ENCODE results near the gene DDA1. TPM values are rescaled to one million over a fixed set of nuclear protein-coding genes. Genes with fewer than 3 reads are reported as not detected.

Gene DDA1
- total and polyA plus RNA-seq, 2 of the 13 experiments (the other 11 are each of a cell fraction or from before 2014, with no cell fraction given): 24.5 to 26.0 TPM

DNA sequence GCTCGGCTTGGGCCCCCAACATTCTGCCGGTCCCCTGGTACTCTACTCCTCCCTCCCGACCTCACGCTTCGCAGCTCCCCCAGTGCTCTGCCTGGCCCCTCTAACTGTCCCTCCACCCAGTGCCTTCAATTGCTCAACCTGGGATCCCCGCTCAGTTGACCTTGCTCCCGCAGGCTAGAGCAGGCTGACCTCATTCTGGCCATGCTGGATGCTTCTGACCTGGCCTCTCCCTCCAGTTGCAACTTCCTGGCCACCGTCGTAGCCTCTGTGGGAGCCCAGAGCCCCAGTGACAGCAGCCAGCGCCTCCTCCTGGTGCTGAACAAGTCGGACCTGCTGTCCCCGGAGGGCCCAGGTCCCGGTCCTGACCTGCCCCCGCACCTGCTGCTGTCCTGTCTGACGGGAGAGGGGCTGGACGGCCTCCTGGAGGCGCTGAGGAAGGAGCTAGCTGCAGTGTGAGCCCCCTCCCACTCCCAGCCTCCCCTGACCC lies 31.6 kb downstream of the DDA1 start (continued):
- TF ChIP-seq MAZ (IDR thresholded peaks at IDR 0.05; ENCODE audit: borderline replicate concordance, low read depth, low read length) (peak; percentile 30; the same call in 1 of the 2 replicates), MAZ (CRISPR knock-in tag; IDR thresholded peaks at IDR 0.05; ENCODE audit: low read depth) (peak; percentile 88), MAFF (IDR thresholded peaks at IDR 0.05; ENCODE audit: low read depth, low read length) (no peak), SP4 (CRISPR knock-in tag; IDR thresholded peaks at IDR 0.05) (peak; percentile 18; the same call in 1 of the 2 replicates), ZFP37 (CRISPR knock-in tag; IDR thresholded peaks at IDR 0.05; ENCODE audit: borderline replicate concordance) (peak; percentile 81; the same call in 1 of the 2 replicates), ZNF879 (CRISPR knock-in tag; IDR thresholded peaks at IDR 0.05) (no peak), ZNF614 (CRISPR knock-in tag; IDR thresholded peaks at IDR 0.05; ENCODE audit: borderline replicate concordance) (peak; percentile 49; the same call in 1 of the 2 replicates), CEBPB (IDR thresholded peaks at IDR 0.05; ENCODE audit: borderline replicate concordance, low read depth, low read length) (peak; percentile 94), SOX6 (IDR thresholded peaks at IDR 0.05) (no peak), SOX6 (CRISPR knock-in tag; IDR thresholded peaks at IDR 0.05) (peak; percentile 37; the same call in 1 of the 2 replicates), ZFP90 (CRISPR knock-in tag; IDR thresholded peaks at IDR 0.05; ENCODE audit: borderline replicate concordance) (peak; percentile 54; the same call in 1 of the 2 replicates)
- TF ChIP-seq, protein P1, sequence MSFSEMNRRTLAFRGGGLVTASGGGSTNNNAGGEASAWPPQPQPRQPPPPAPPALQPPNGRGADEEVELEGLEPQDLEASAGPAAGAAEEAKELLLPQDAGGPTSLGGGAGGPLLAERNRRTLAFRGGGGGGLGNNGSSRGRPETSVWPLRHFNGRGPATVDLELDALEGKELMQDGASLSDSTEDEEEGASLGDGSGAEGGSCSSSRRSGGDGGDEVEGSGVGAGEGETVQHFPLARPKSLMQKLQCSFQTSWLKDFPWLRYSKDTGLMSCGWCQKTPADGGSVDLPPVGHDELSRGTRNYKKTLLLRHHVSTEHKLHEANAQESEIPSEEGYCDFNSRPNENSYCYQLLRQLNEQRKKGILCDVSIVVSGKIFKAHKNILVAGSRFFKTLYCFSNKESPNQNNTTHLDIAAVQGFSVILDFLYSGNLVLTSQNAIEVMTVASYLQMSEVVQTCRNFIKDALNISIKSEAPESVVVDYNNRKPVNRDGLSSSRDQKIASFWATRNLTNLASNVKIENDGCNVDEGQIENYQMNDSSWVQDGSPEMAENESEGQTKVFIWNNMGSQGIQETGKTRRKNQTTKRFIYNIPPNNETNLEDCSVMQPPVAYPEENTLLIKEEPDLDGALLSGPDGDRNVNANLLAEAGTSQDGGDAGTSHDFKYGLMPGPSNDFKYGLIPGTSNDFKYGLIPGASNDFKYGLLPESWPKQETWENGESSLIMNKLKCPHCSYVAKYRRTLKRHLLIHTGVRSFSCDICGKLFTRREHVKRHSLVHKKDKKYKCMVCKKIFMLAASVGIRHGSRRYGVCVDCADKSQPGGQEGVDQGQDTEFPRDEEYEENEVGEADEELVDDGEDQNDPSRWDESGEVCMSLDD (CRISPR knock-in tag; IDR thresholded peaks at IDR 0.05; ENCODE audit: borderline replicate concordance): peak; percentile 95
- TF ChIP-seq, protein P2, sequence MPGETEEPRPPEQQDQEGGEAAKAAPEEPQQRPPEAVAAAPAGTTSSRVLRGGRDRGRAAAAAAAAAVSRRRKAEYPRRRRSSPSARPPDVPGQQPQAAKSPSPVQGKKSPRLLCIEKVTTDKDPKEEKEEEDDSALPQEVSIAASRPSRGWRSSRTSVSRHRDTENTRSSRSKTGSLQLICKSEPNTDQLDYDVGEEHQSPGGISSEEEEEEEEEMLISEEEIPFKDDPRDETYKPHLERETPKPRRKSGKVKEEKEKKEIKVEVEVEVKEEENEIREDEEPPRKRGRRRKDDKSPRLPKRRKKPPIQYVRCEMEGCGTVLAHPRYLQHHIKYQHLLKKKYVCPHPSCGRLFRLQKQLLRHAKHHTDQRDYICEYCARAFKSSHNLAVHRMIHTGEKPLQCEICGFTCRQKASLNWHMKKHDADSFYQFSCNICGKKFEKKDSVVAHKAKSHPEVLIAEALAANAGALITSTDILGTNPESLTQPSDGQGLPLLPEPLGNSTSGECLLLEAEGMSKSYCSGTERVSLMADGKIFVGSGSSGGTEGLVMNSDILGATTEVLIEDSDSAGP (CRISPR knock-in tag; IDR thresholded peaks at IDR 0.05; ENCODE audit: borderline replicate concordance): peak; percentile 75
- TF ChIP-seq, protein P3, sequence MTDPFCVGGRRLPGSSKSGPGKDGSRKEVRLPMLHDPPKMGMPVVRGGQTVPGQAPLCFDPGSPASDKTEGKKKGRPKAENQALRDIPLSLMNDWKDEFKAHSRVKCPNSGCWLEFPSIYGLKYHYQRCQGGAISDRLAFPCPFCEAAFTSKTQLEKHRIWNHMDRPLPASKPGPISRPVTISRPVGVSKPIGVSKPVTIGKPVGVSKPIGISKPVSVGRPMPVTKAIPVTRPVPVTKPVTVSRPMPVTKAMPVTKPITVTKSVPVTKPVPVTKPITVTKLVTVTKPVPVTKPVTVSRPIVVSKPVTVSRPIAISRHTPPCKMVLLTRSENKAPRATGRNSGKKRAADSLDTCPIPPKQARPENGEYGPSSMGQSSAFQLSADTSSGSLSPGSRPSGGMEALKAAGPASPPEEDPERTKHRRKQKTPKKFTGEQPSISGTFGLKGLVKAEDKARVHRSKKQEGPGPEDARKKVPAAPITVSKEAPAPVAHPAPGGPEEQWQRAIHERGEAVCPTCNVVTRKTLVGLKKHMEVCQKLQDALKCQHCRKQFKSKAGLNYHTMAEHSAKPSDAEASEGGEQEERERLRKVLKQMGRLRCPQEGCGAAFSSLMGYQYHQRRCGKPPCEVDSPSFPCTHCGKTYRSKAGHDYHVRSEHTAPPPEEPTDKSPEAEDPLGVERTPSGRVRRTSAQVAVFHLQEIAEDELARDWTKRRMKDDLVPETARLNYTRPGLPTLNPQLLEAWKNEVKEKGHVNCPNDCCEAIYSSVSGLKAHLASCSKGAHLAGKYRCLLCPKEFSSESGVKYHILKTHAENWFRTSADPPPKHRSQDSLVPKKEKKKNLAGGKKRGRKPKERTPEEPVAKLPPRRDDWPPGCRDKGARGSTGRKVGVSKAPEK (CRISPR knock-in tag; IDR thresholded peaks at IDR 0.05; ENCODE audit: borderline replicate concordance): no peak
- TF ChIP-seq, protein P4, sequence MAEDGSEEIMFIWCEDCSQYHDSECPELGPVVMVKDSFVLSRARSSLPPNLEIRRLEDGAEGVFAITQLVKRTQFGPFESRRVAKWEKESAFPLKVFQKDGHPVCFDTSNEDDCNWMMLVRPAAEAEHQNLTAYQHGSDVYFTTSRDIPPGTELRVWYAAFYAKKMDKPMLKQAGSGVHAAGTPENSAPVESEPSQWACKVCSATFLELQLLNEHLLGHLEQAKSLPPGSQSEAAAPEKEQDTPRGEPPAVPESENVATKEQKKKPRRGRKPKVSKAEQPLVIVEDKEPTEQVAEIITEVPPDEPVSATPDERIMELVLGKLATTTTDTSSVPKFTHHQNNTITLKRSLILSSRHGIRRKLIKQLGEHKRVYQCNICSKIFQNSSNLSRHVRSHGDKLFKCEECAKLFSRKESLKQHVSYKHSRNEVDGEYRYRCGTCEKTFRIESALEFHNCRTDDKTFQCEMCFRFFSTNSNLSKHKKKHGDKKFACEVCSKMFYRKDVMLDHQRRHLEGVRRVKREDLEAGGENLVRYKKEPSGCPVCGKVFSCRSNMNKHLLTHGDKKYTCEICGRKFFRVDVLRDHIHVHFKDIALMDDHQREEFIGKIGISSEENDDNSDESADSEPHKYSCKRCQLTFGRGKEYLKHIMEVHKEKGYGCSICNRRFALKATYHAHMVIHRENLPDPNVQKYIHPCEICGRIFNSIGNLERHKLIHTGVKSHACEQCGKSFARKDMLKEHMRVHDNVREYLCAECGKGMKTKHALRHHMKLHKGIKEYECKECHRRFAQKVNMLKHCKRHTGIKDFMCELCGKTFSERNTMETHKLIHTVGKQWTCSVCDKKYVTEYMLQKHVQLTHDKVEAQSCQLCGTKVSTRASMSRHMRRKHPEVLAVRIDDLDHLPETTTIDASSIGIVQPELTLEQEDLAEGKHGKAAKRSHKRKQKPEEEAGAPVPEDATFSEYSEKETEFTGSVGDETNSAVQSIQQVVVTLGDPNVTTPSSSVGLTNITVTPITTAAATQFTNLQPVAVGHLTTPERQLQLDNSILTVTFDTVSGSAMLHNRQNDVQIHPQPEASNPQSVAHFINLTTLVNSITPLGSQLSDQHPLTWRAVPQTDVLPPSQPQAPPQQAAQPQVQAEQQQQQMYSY (CRISPR knock-in tag; IDR thresholded peaks at IDR 0.05): no peak
- TF ChIP-seq, protein P5, sequence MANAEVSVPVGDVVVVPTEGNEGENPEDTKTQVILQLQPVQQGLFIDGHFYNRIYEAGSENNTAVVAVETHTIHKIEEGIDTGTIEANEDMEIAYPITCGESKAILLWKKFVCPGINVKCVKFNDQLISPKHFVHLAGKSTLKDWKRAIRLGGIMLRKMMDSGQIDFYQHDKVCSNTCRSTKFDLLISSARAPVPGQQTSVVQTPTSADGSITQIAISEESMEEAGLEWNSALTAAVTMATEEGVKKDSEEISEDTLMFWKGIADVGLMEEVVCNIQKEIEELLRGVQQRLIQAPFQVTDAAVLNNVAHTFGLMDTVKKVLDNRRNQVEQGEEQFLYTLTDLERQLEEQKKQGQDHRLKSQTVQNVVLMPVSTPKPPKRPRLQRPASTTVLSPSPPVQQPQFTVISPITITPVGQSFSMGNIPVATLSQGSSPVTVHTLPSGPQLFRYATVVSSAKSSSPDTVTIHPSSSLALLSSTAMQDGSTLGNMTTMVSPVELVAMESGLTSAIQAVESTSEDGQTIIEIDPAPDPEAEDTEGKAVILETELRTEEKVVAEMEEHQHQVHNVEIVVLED (CRISPR knock-in tag; IDR thresholded peaks at IDR 0.05; ENCODE audit: borderline replicate concordance): peak; percentile 64
